Memory B cell (primary cell): ENCODE data around the gene DEPDC1.
A peak's percentile ranks its signal among the peaks of the same experiment; 100 is the strongest.

Source experiments
- ATAC-seq: fragments of 150-1000 bp; cut with Tn5 transposase; 2 replicates; pipeline ENCODE4 v1.10.0; 2021; ENCODE audit warnings: low read depth, mild to moderate bottlenecking, moderate library complexity
- DNase-seq, 2 donors: peaks; one replicate each; pipeline ENCODE4 v3.0.0; 2022; ENCODE audit warnings: low spot score in 2 of 2
- H3K27ac Mint-ChIP-seq: one replicate; pipeline ENCODE4 v1.8.0; 2022; ENCODE audit warnings: mild to moderate bottlenecking, moderate library complexity, mixed read lengths
- H3K27me3 Mint-ChIP-seq: one replicate; pipeline ENCODE4 v1.8.0; 2022; ENCODE audit warnings: mixed read lengths
- H3K36me3 Mint-ChIP-seq: one replicate; pipeline ENCODE4 v1.8.0; 2022; ENCODE audit warnings: mild to moderate bottlenecking, mixed read lengths
- H3K4me1 Mint-ChIP-seq: one replicate; pipeline ENCODE4 v1.8.0; 2022; ENCODE audit warnings: mixed read lengths
- H3K4me3 Mint-ChIP-seq: one replicate; pipeline ENCODE4 v1.8.0; 2022; ENCODE audit warnings: mild to moderate bottlenecking, moderate library complexity, mixed read lengths
- H3K9me3 Mint-ChIP-seq: one replicate; pipeline ENCODE4 v1.8.0; 2022; ENCODE audit warnings: mixed read lengths

DEPDC1 gene

GRCh38 chr1:68496680-68497357 lies at the start of gene DEPDC1:
TSS of gene DEPDC1 (minus strand) at chr1:68497082. CDS start at chr1:68496999, 83 bp downstream.
- peak; percentile 90 for ATAC-seq
- Mint-ChIP-seq H3K36me3 (no peaks in the 10 kb centered on the region), H3K9me3 (peaks cover 3% of the 10 kb centered on the region), H3K4me3 (peak within 1 kb of the TSS; percentile 86), H3K27ac (no peak within 1 kb of the TSS), H3K4me1 (peaks cover 9% of the 10 kb centered on the region), H3K27me3 (peaks cover 5% of the 10 kb centered on the region)
- peak; percentile 41 to 56 for DNase-seq

- Mint-ChIP-seq H3K36me3 (no peaks in the 10 kb centered on the region), H3K27me3 (no peaks in the 10 kb centered on the region), H3K27ac (no peak overlapping the region), H3K4me3 (no peak overlapping the region), H3K9me3 (peaks cover 4% of the 10 kb centered on the region), H3K4me1 (no peaks in the 10 kb centered on the region)
- no peak for ATAC-seq
- DNase-seq = no peak
These were observed 47.8 kb upstream of the DEPDC1 start for GRCh38 chr1:68544651-68545050.

GRCh38 chr1:68542586-68542985 lies 45.7 kb upstream of the DEPDC1 start:
- no peaks in the 10 kb centered on the region for H3K27me3 Mint-ChIP-seq
- no peaks in the 10 kb centered on the region for H3K9me3 Mint-ChIP-seq
- DNase-seq (no peak), ATAC-seq (no peak)
- no peaks in the 10 kb centered on the region for H3K36me3 Mint-ChIP-seq
- H3K27ac Mint-ChIP-seq = no peak overlapping the region
- H3K4me3 Mint-ChIP-seq = no peak overlapping the region
- H3K4me1 Mint-ChIP-seq = no peaks in the 10 kb centered on the region

GRCh38 chr1:68538941-68539340 lies 42.1 kb upstream of the DEPDC1 start:
- Mint-ChIP-seq H3K4me3 (no peak overlapping the region), H3K4me1 (no peaks in the 10 kb centered on the region), H3K27ac (no peak overlapping the region), H3K27me3 (no peaks in the 10 kb centered on the region), H3K9me3 (no peaks in the 10 kb centered on the region), H3K36me3 (no peaks in the 10 kb centered on the region)
- ATAC-seq = no peak
- DNase-seq = no peak

GRCh38 chr1:68528243-68528642 lies 31.4 kb upstream of the DEPDC1 start:
- Mint-ChIP-seq H3K9me3 (peaks cover 5% of the 10 kb centered on the region), H3K4me3 (no peak overlapping the region), H3K27ac (no peak overlapping the region), H3K36me3 (no peaks in the 10 kb centered on the region), H3K27me3 (peaks cover 2% of the 10 kb centered on the region), H3K4me1 (no peaks in the 10 kb centered on the region)
- no peak for DNase-seq
- ATAC-seq = no peak

- Mint-ChIP-seq H3K27me3 (peaks cover under 1% of the 10 kb centered on the region), H3K4me3 (no peak overlapping the region), H3K4me1 (no peaks in the 10 kb centered on the region), H3K27ac (no peak overlapping the region), H3K9me3 (no peaks in the 10 kb centered on the region), H3K36me3 (no peaks in the 10 kb centered on the region)
- ATAC-seq (no peak), DNase-seq (no peak)
These were observed 28.9 kb upstream of the DEPDC1 start for GRCh38 chr1:68525781-68526180.

- no peaks in the 10 kb centered on the region for H3K9me3 Mint-ChIP-seq
- no peak for DNase-seq
- H3K4me1 Mint-ChIP-seq = no peaks in the 10 kb centered on the region
- H3K4me3 Mint-ChIP-seq = no peak overlapping the region
- no peaks in the 10 kb centered on the region for H3K36me3 Mint-ChIP-seq
- no peak for ATAC-seq
- H3K27me3 Mint-ChIP-seq = peaks cover 5% of the 10 kb centered on the region
- no peak overlapping the region for H3K27ac Mint-ChIP-seq
These were observed 24.4 kb upstream of the DEPDC1 start for GRCh38 chr1:68521286-68521685.

- DNase-seq (no peak), ATAC-seq (no peak)
- no peaks in the 10 kb centered on the region for H3K4me1 Mint-ChIP-seq
- H3K27me3 Mint-ChIP-seq = peaks cover 5% of the 10 kb centered on the region
- no peak overlapping the region for H3K4me3 Mint-ChIP-seq
- no peaks in the 10 kb centered on the region for H3K36me3 Mint-ChIP-seq
- H3K9me3 Mint-ChIP-seq = peaks cover 2% of the 10 kb centered on the region
- no peak overlapping the region for H3K27ac Mint-ChIP-seq
These were observed 19.2 kb upstream of the DEPDC1 start for GRCh38 chr1:68516066-68516465.

- no peaks in the 10 kb centered on the region for H3K4me1 Mint-ChIP-seq
- peaks cover 2% of the 10 kb centered on the region for H3K9me3 Mint-ChIP-seq
- H3K27ac Mint-ChIP-seq = no peak overlapping the region
- ATAC-seq (no peak), DNase-seq (no peak)
- H3K27me3 Mint-ChIP-seq = no peaks in the 10 kb centered on the region
- H3K4me3 Mint-ChIP-seq = no peak overlapping the region
- no peaks in the 10 kb centered on the region for H3K36me3 Mint-ChIP-seq
These were observed 14.4 kb upstream of the DEPDC1 start for GRCh38 chr1:68511254-68511653.

- peaks cover 9% of the 10 kb centered on the region for H3K9me3 Mint-ChIP-seq
- H3K4me1 Mint-ChIP-seq = no peaks in the 10 kb centered on the region
These were observed 9.5 kb upstream of the DEPDC1 start for GRCh38 chr1:68506386-68506785.

GRCh38 chr1:68503085-68503484 lies 6.2 kb upstream of the DEPDC1 start:
- Mint-ChIP-seq H3K36me3 (no peaks in the 10 kb centered on the region), H3K4me3 (no peak overlapping the region), H3K27me3 (peaks cover 5% of the 10 kb centered on the region), H3K4me1 (no peaks in the 10 kb centered on the region), H3K27ac (no peak overlapping the region), H3K9me3 (peaks cover 9% of the 10 kb centered on the region)
- ATAC-seq (no peak), DNase-seq (no peak)

More at GRCh38 chr1:68506386-68506785, 9.5 kb upstream of the DEPDC1 start:
- Mint-ChIP-seq H3K27me3 (no peaks in the 10 kb centered on the region), H3K27ac (no peak overlapping the region), H3K36me3 (no peaks in the 10 kb centered on the region), H3K4me3 (no peak overlapping the region)
- ATAC-seq (no peak), DNase-seq (no peak)

GRCh38 chr1:68497358-68497698 lies 446 bp upstream of the DEPDC1 start:
- Mint-ChIP-seq H3K9me3 (peaks cover 3% of the 10 kb centered on the region), H3K4me3 (peak overlapping the region; percentile 86), H3K27ac (no peak overlapping the region), H3K27me3 (peaks cover 5% of the 10 kb centered on the region), H3K36me3 (no peaks in the 10 kb centered on the region), H3K4me1 (peaks cover 9% of the 10 kb centered on the region)
- no peak for DNase-seq
- ATAC-seq = peak; percentile 25

GRCh38 chr1:68495968-68496679 lies 758 bp downstream of the DEPDC1 start:
- H3K27ac Mint-ChIP-seq = no peak overlapping the region
- DNase-seq (no peak), ATAC-seq (peak; percentile 8)
- no peaks in the 10 kb centered on the region for H3K9me3 Mint-ChIP-seq
- peak overlapping the region; percentile 86 for H3K4me3 Mint-ChIP-seq
- peaks cover 5% of the 10 kb centered on the region for H3K27me3 Mint-ChIP-seq
- no peaks in the 10 kb centered on the region for H3K36me3 Mint-ChIP-seq
- H3K4me1 Mint-ChIP-seq = peaks cover 9% of the 10 kb centered on the region

GRCh38 chr1:68495532-68495931 lies 1.4 kb downstream of the DEPDC1 start:
- peak overlapping the region; percentile 86 for H3K4me3 Mint-ChIP-seq
- H3K36me3 Mint-ChIP-seq = no peaks in the 10 kb centered on the region
- ATAC-seq (no peak), DNase-seq (no peak)
- peaks cover 5% of the 10 kb centered on the region for H3K27me3 Mint-ChIP-seq
- H3K4me1 Mint-ChIP-seq = peaks cover 9% of the 10 kb centered on the region
- no peaks in the 10 kb centered on the region for H3K9me3 Mint-ChIP-seq
- H3K27ac Mint-ChIP-seq = no peak overlapping the region

GRCh38 chr1:68493193-68493592 lies 3.7 kb downstream of the DEPDC1 start:
- peaks cover 3% of the 10 kb centered on the region for H3K9me3 Mint-ChIP-seq
- H3K27ac Mint-ChIP-seq = no peak overlapping the region
- H3K4me1 Mint-ChIP-seq = peaks cover 9% of the 10 kb centered on the region
- DNase-seq = no peak
- no peak for ATAC-seq
- H3K4me3 Mint-ChIP-seq = no peak overlapping the region
- H3K27me3 Mint-ChIP-seq = no peaks in the 10 kb centered on the region
- no peaks in the 10 kb centered on the region for H3K36me3 Mint-ChIP-seq
